Stimulated activated CD4-positive, alpha-beta T cell treated with anti-CD3 and anti-CD28 coated beads, Interleukin-2, amount 100 ng/mL, for 48 hours (primary cell): ENCODE results near the gene PNRC2.
"Not testable (repeated sequence)": the region's sequence is repeated elsewhere in the genome, so short reads cannot be mapped to it uniquely, and the experiment has no call there.

Source experiments
- DNase-seq, 2 donors: peaks; one replicate each; pipeline ENCODE4 v3.0.0-alpha.2; 2020

The PNRC2 gene

DNA sequence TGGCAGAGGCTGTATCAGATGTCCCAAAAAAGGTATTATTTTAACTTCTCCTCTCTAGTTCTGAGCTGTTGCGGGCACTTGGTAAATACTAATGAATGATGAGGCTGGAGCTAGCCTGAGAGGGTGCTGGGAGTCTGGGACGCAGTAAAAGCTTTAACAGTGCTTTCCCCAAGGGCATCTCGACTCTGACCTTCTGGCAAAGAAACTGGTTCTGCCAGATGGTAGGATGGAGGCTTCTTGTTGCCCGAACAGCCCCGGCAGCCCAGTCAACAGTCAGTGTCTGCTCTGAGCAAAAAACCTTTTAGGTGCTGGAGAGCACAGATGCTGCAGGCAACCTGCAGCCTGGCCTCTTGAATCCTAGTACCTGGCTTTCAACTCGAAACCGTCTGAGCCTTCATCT lies 2.5 kb upstream of the PNRC2 start:
- DNase-seq = no peak

- DNase-seq = not testable (repeated sequence)
These were observed 1.4 kb upstream of the PNRC2 start for GRCh38 chr1:23958040-23958809.

DNA sequence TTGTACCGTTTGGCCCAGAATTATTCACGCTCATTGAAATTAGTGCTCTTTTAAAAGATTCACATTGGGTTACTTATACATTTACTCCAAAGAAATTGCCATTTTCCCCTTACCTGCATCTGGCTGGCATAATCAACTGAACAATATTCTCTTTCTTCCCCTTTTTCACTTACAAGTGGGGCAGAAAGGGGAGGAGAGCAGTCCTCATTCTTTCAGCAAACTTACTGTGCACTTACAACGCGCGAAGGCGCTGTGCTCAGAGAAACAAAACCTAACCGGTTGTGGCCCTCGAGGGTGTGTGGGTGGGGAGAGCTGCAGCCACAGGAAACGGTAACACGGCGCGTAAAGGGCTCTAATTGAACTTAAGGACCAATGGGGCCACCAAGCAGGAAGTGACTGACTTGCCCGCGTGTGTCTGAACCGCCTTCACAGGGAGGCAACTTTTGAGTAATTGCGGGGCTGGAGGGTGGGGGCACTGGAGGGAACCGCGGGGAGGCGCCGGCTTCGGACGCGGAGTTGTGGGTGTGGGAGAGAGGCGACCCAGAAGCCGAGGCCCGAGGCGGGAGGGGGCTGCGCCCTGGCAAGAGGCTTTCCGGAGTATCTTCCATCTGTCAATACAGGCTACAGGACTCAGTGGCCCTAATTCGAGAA lies 693 bp upstream of the PNRC2 start:
- DNase-seq = peak; percentile 78 to 84

GRCh38 chr1:23960291-23961020 lies 828 bp downstream of the PNRC2 start:
- no peak for DNase-seq

- no peak for DNase-seq
These were observed 4.1 kb downstream of the PNRC2 start for GRCh38 chr1:23963617-23964234.

- DNase-seq = no peak
These were observed 4.6 kb downstream of the PNRC2 start for GRCh38 chr1:23964235-23964668.

- no peak for DNase-seq
These were observed 5.4 kb downstream of the PNRC2 start for GRCh38 chr1:23964790-23965740.

DNA sequence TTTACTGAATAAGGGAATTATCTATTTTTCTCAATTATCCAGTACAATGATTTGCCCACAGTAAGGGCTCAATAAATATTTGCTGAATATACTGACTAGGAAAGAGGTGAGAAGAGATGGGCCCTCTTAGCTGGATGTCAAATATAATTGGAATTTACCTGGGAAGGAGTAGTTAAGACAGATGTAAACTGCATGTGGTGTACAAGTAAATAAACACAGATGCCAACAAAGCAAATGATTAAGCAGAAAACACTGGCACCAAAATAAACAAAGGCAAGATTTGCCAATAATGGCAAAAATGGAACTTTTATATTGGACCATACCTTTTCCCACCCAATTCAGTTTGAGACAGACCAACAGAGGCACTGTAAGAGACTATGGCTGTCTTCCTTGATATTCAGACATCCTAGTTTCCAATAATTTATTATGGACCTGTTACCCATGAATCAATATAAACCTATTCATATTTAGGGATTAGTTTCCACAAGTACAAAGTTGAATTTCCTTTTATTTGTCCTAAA lies 7.4 kb downstream of the PNRC2 start:
- DNase-seq = no peak

DNA sequence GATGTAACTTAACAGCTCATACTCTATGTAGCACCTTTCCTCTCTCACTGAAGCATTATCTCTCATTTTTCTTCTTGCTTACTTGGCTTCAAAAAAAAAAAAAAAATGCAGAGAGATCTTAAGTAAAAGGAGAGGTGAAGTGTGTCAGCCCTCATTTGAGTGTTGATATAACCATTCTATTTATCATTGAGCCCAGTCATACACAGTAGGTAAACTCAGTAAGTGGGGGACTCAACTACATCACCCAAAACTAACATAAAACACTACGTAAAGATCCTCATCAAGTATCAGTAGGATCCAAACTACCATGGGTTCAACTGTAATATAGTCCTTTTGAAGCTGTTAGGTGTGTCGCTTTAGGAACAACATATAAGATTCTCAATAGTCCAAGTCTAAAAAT lies 8.2 kb downstream of the PNRC2 start:
- DNase-seq = no peak

GRCh38 chr1:23977187-23977853 lies 17.7 kb downstream of the PNRC2 start:
- DNase-seq = no peak

GRCh38 chr1:23977854-23978191 lies 18.2 kb downstream of the PNRC2 start:
- no peak for DNase-seq

GRCh38 chr1:23978805-23979204 lies 19.2 kb downstream of the PNRC2 start:
- DNase-seq = no peak

GRCh38 chr1:23979387-23979880 lies 19.8 kb downstream of the PNRC2 start:
- DNase-seq = no peak

GRCh38 chr1:23979881-23980727 lies 20.5 kb downstream of the PNRC2 start, which contains the start of gene SRSF10:
TSS of gene SRSF10 (minus strand) at chr1:23980327. CDS start at chr1:23980255, 72 bp downstream.
- peak; percentile 93 to 95 for DNase-seq

- peak; percentile 45 to 62 for DNase-seq
These were observed 21.1 kb downstream of the PNRC2 start for GRCh38 chr1:23980728-23981070.

DNA sequence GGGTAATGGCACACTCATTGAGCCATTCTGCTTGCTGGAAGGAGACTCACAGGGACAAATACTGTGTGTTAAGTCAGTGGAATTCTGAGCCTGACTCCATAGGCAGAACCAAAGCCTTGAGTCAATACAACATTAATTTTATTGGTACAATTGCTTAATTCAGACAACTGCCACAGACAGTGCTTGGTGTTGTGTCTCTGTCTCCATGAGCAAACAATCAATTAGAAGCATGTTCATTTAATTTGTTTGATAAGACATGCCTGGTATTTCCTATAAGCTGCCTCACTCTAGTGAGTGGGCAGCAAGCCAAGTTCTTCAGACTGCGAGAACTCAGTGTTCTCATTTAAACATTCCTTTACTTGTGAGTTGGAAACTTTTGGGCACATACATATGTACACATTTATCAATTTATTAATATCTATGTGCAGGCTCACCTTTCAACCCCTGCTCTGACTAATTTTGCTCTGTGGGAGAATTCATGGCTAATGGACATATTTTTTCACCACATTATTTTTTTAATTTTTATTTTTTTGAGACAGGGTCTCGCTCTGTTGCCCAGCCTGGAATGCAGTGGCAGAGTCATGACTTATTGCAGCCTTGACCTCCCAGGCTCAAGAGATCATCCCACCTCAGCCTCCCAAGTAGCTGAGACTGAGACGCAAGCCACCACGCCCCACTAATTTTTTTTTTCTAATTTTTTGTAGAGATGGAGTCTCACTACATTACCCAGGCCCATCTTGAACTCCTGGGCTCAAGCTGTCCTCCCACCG lies 25.0 kb downstream of the PNRC2 start:
- DNase-seq = no peak

DNA sequence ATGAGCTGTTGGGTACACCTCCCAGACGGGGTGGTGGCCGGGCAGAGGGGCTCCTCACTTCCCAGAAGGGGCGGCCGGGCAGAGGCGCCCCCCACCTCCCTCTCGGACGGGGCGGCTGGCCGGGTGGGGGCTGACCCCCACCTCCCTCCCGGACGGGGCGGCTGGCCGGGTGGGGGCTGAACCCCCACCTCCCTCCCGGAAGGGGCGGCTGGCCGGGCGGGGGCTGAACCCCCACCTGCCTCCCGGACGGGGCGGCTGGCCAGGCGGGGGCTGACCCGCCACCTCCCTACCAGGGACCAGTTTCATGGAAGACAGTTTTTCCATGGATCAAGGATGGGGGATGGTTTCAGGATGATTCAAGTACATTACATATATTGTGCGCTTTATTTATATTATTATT lies 27.4 kb downstream of the PNRC2 start:
- not testable (repeated sequence) for DNase-seq

GRCh38 chr1:23989263-23989662 lies 29.6 kb downstream of the PNRC2 start:
- DNase-seq = no peak

- not testable (repeated sequence) for DNase-seq
These were observed 32.4 kb downstream of the PNRC2 start for GRCh38 chr1:23992011-23992410.
